Measurements from ENCODE around the gene CDKN1C.

Gene CDKN1C

GRCh38 chr11:2913019-2913431, 27.4 kb upstream of the CDKN1C start:
- TF ChIP-seq, protein P1, sequence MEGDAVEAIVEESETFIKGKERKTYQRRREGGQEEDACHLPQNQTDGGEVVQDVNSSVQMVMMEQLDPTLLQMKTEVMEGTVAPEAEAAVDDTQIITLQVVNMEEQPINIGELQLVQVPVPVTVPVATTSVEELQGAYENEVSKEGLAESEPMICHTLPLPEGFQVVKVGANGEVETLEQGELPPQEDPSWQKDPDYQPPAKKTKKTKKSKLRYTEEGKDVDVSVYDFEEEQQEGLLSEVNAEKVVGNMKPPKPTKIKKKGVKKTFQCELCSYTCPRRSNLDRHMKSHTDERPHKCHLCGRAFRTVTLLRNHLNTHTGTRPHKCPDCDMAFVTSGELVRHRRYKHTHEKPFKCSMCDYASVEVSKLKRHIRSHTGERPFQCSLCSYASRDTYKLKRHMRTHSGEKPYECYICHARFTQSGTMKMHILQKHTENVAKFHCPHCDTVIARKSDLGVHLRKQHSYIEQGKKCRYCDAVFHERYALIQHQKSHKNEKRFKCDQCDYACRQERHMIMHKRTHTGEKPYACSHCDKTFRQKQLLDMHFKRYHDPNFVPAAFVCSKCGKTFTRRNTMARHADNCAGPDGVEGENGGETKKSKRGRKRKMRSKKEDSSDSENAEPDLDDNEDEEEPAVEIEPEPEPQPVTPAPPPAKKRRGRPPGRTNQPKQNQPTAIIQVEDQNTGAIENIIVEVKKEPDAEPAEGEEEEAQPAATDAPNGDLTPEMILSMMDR (IDR thresholded peaks at IDR 0.05; ENCODE audit: poor library complexity, severe bottlenecking): no peak
- no peak for DNase-seq (ENCODE audit: low spot score)
- no peaks in the 10 kb centered on the region for H3K27me3 ChIP-seq (ENCODE audit: insufficient read depth, poor library complexity, severe bottlenecking)
- H3K4me3 ChIP-seq (ENCODE audit: severe bottlenecking): no peak overlapping the region
- H3K36me3 ChIP-seq (ENCODE audit: low read depth): no peaks in the 10 kb centered on the region
- H3K9me3 ChIP-seq (ENCODE audit: severe bottlenecking): no peaks in the 10 kb centered on the region
- H3K27ac ChIP-seq (ENCODE audit: poor library complexity, severe bottlenecking): peak overlapping the region; percentile 94
- peaks cover 26% of the 10 kb centered on the region for H3K4me1 ChIP-seq (ENCODE audit: insufficient read depth, poor library complexity, severe bottlenecking)
- peak; percentile 21 for ATAC-seq (ENCODE audit: low read depth)

DNA sequence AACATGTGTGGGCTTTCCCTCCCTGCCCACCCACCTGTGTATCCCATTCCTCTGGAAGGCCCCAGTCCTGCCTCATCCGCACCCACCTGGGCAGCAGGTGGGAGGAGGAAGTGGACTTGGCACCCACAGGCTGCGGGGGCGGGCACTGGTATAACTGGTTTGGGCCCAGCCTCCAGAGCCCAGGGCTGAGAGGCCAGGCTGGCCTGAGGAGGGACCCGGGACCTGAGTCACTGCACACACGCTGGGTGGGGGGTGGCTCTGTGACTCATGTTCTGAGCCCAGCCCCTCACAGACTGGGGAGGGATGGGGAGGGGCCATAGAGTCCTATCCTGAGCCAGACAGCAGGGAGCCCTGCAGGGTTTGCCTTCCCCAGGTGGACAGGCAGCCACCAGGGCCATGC, 26.9 kb upstream of the CDKN1C start:
- ATAC-seq (ENCODE audit: low read depth) (peak; percentile 88), DNase-seq (ENCODE audit: low spot score) (peak; percentile 99)
- TF ChIP-seq, protein P1 (IDR thresholded peaks at IDR 0.05; ENCODE audit: poor library complexity, severe bottlenecking): no peak
- H3K9me3 ChIP-seq (ENCODE audit: severe bottlenecking): no peaks in the 10 kb centered on the region
- H3K36me3 ChIP-seq (ENCODE audit: low read depth): no peaks in the 10 kb centered on the region
- H3K4me3 ChIP-seq (ENCODE audit: severe bottlenecking): no peak overlapping the region
- peak overlapping the region; percentile 94 for H3K27ac ChIP-seq (ENCODE audit: poor library complexity, severe bottlenecking)
- no peaks in the 10 kb centered on the region for H3K27me3 ChIP-seq (ENCODE audit: insufficient read depth, poor library complexity, severe bottlenecking)
- peaks cover 26% of the 10 kb centered on the region for H3K4me1 ChIP-seq (ENCODE audit: insufficient read depth, poor library complexity, severe bottlenecking)

DNA sequence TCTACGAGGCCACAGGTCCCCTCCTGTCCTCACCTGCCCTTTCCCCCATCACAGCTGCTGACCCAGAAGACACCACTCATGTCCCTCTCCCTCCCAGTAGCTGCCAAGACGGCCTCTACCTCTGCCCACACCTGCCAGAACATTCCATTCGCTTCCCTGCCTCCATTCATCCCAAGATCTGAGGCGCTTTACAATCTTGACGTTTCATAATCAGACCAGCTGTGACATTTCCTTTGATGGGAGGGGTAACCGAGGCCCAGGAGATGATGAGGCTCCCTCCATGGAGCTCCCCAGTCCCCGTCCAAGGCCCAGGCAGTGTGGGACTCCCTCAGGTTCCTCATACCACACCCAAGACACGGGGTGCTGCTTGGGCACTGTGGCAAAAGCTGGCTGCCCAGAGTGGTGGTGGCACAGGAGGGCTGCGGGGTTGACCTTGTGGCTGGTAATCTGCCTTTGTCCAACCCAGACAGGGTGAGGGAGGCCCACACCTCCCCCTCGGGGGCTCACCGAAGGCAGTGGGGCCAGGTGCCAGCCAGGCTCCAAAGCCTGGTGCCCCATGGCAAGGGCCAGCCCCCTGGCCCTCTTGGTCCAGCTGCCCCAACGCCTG, 26.3 kb upstream of the CDKN1C start:
- TF ChIP-seq, protein P1 (IDR thresholded peaks at IDR 0.05; ENCODE audit: poor library complexity, severe bottlenecking): no peak
- Histone ChIP-seq H3K36me3 (ENCODE audit: low read depth) (no peaks in the 10 kb centered on the region), H3K9me3 (ENCODE audit: severe bottlenecking) (no peaks in the 10 kb centered on the region), H3K27me3 (ENCODE audit: insufficient read depth, poor library complexity, severe bottlenecking) (no peaks in the 10 kb centered on the region), H3K4me1 (ENCODE audit: insufficient read depth, poor library complexity, severe bottlenecking) (peaks cover 26% of the 10 kb centered on the region), H3K4me3 (ENCODE audit: severe bottlenecking) (no peak overlapping the region), H3K27ac (ENCODE audit: poor library complexity, severe bottlenecking) (peak overlapping the region; percentile 94)
- DNase-seq (ENCODE audit: low spot score): no peak
- ATAC-seq (ENCODE audit: low read depth): peak; percentile 22

GRCh38 chr11:2911088-2911784, 25.7 kb upstream of the CDKN1C start:
- DNase-seq (ENCODE audit: low spot score) (no peak), ATAC-seq (ENCODE audit: low read depth) (peak; percentile 24; the same call in 2 of the 3 replicates)
- no peak overlapping the region for H3K4me3 ChIP-seq (ENCODE audit: severe bottlenecking)
- H3K27ac ChIP-seq (ENCODE audit: poor library complexity, severe bottlenecking): peak overlapping the region; percentile 94
- H3K36me3 ChIP-seq (ENCODE audit: low read depth): no peaks in the 10 kb centered on the region
- TF ChIP-seq, protein P1 (IDR thresholded peaks at IDR 0.05; ENCODE audit: poor library complexity, severe bottlenecking): no peak
- no peaks in the 10 kb centered on the region for H3K9me3 ChIP-seq (ENCODE audit: severe bottlenecking)
- peaks cover 26% of the 10 kb centered on the region for H3K4me1 ChIP-seq (ENCODE audit: insufficient read depth, poor library complexity, severe bottlenecking)
- no peaks in the 10 kb centered on the region for H3K27me3 ChIP-seq (ENCODE audit: insufficient read depth, poor library complexity, severe bottlenecking)
